Calu3 (cell line): ENCODE measurements around the gene BRIP1. TPM values are rescaled to one million over a fixed set of nuclear protein-coding genes. Genes with fewer than 3 reads are reported as not detected.

Source experiments
- BruUV-seq: library from RNA; stranded (reverse); fragments of 400-500 nt; replicated peaks from 2 replicates; lab custom pipeline; 2021; lab: Mats Ljungman, UMichigan
- CTCF ChIA-PET: fragments of 300-600 bp; sonication (Branson Sonifier 250); formaldehyde crosslinking; loops from one replicate; lab custom pipeline; 2022; ENCODE audit warnings: antibody characterized with exemption; lab: Charles Lee
- DNase-seq: peaks from one replicate; pipeline ENCODE4 v3.0.0; 2022
- H3K27ac Mint-ChIP-seq: one replicate; pipeline ENCODE4 v1.8.0; 2022; ENCODE audit warnings: mixed read lengths; ENCODE audit not compliant: unreplicated experiment
- H3K27me3 Mint-ChIP-seq: one replicate; pipeline ENCODE4 v1.8.0; 2022; ENCODE audit warnings: mixed read lengths; ENCODE audit not compliant: unreplicated experiment
- H3K36me3 Mint-ChIP-seq: one replicate; pipeline ENCODE4 v1.8.0; 2022; ENCODE audit warnings: mild to moderate bottlenecking, moderate library complexity, mixed read lengths; ENCODE audit not compliant: insufficient read depth, unreplicated experiment
- H3K4me1 Mint-ChIP-seq: one replicate; pipeline ENCODE4 v1.8.0; 2022; ENCODE audit warnings: mild to moderate bottlenecking, low read depth, mixed read lengths; ENCODE audit not compliant: unreplicated experiment
- H3K4me3 Mint-ChIP-seq: one replicate; pipeline ENCODE4 v1.8.0; 2022; ENCODE audit warnings: mild to moderate bottlenecking, low read depth, moderate library complexity, mixed read lengths; ENCODE audit not compliant: unreplicated experiment
- H3K9me3 Mint-ChIP-seq: one replicate; pipeline ENCODE4 v1.8.0; 2022; ENCODE audit warnings: low read depth, mixed read lengths; ENCODE audit not compliant: unreplicated experiment
- CTCF ChIP-seq: fragments of 200-600 bp; IDR thresholded peaks from one replicate; pipeline ENCODE4 v1.8.0; 2022; ENCODE audit warnings: antibody characterized with exemption; ENCODE audit not compliant: unreplicated experiment
- intact Hi-C: fragments of 100-400 bp; cut with micrococcal nuclease; formaldehyde crosslinking; loops from one replicate; pipeline ENCODE4 v1.10.0; 2022; ENCODE audit not compliant: unreplicated experiment
- total RNA-seq: library from RNA; stranded (reverse); gene quantifications from 2 replicates; pipeline ENCODE4 v1.2.3, GENCODE V29; 2022

The BRIP1 gene
- total RNA-seq, 1 experiment from 2014 or later = 12.3 TPM

- H3K27me3 Mint-ChIP-seq = no peaks in the 10 kb centered on the region
- intact Hi-C loops = loop anchor here (10.0 kb wide), 1 partner anchor 187 kb away; the partner anchor contains the start of gene MED13
- BruUV-seq = no TSS peak
- TF ChIP-seq CTCF = no peak
- peaks cover 7% of the 10 kb centered on the region for H3K36me3 Mint-ChIP-seq
- CTCF ChIA-PET = no interaction called here
- no peaks in the 10 kb centered on the region for H3K9me3 Mint-ChIP-seq
- no peaks in the 10 kb centered on the region for H3K4me1 Mint-ChIP-seq
- H3K4me3 Mint-ChIP-seq = no peak overlapping the region
- DNase-seq = no peak
- H3K27ac Mint-ChIP-seq = no peak overlapping the region
Measured at GRCh38 chr17:61877837-61878236, 14.5 kb upstream of the BRIP1 start.

- Mint-ChIP-seq H3K36me3 (peaks cover 7% of the 10 kb centered on the region), H3K27me3 (no peaks in the 10 kb centered on the region), H3K4me3 (no peak overlapping the region), H3K9me3 (no peaks in the 10 kb centered on the region), H3K27ac (no peak overlapping the region), H3K4me1 (no peaks in the 10 kb centered on the region)
- intact Hi-C loops = loop anchor here (10.0 kb wide), 1 partner anchor 189 kb away; the partner anchor contains the start of gene MED13
- BruUV-seq = no TSS peak
- DNase-seq = no peak
- TF ChIP-seq CTCF = no peak
- CTCF ChIA-PET = no interaction called here
Measured at GRCh38 chr17:61875804-61876203, 12.5 kb upstream of the BRIP1 start.

- DNase-seq = no peak
- no peak overlapping the region for H3K27ac Mint-ChIP-seq
- peaks cover 7% of the 10 kb centered on the region for H3K36me3 Mint-ChIP-seq
- intact Hi-C loops = loop anchor here (10.0 kb wide), 1 partner anchor 190 kb away; the partner anchor contains the start of gene MED13
- TF ChIP-seq CTCF = no peak
- BruUV-seq = no TSS peak
- CTCF ChIA-PET = no interaction called here
- H3K4me3 Mint-ChIP-seq = no peak overlapping the region
- no peaks in the 10 kb centered on the region for H3K4me1 Mint-ChIP-seq
- H3K9me3 Mint-ChIP-seq = no peaks in the 10 kb centered on the region
- H3K27me3 Mint-ChIP-seq = no peaks in the 10 kb centered on the region
Measured at GRCh38 chr17:61875285-61875684, 12.0 kb upstream of the BRIP1 start.

- no TSS peak for BruUV-seq
- DNase-seq = no peak
- Mint-ChIP-seq H3K27me3 (no peaks in the 10 kb centered on the region), H3K4me1 (no peaks in the 10 kb centered on the region), H3K36me3 (peaks cover 7% of the 10 kb centered on the region), H3K4me3 (no peak overlapping the region), H3K9me3 (no peaks in the 10 kb centered on the region), H3K27ac (no peak overlapping the region)
- CTCF ChIA-PET = no interaction called here
- intact Hi-C loops = loop anchor here (10.0 kb wide), 1 partner anchor 191 kb away; the partner anchor contains the start of gene MED13
- no peak for TF ChIP-seq CTCF
Measured at GRCh38 chr17:61874075-61874474, 10.7 kb upstream of the BRIP1 start.
